DMS153 treated with DMSO at 0.1 percent for 48 hours (cell line): ENCODE data around the gene BPIFB4.
A peak's percentile ranks its signal among the peaks of the same experiment; 100 is the strongest.

Experiments
- DNase-seq: peaks from one replicate; lab custom pipeline; 2025; ENCODE audit not compliant: unreplicated experiment; lab: John Stamatoyannopoulos, UW

BPIFB4 gene

GRCh38 chr20:33084722-33085121 is 5.3 kb downstream of the BPIFB4 start:
- no peak for DNase-seq

- DNase-seq: no peak
Observed at GRCh38 chr20:33086052-33086722, 6.7 kb downstream of the BPIFB4 start.

GRCh38 chr20:33091147-33091546 is 11.7 kb downstream of the BPIFB4 start:
- no peak for DNase-seq

GRCh38 chr20:33091693-33092092 is 12.2 kb downstream of the BPIFB4 start:
- no peak for DNase-seq

- DNase-seq: no peak
Observed at GRCh38 chr20:33092361-33092760, 12.9 kb downstream of the BPIFB4 start.

GRCh38 chr20:33093074-33093473 is 13.6 kb downstream of the BPIFB4 start:
- DNase-seq: no peak

- no peak for DNase-seq
Observed at GRCh38 chr20:33093582-33093981, 14.1 kb downstream of the BPIFB4 start.

GRCh38 chr20:33095249-33095648 is 15.8 kb downstream of the BPIFB4 start:
- DNase-seq: no peak

GRCh38 chr20:33095902-33096584 is 16.6 kb downstream of the BPIFB4 start:
- peak; percentile 81 for DNase-seq

- DNase-seq: no peak
Observed at GRCh38 chr20:33097001-33097400, 17.6 kb downstream of the BPIFB4 start.

- no peak for DNase-seq
Observed at GRCh38 chr20:33099843-33100538, 20.5 kb downstream of the BPIFB4 start.

GRCh38 chr20:33103556-33103955 is 24.1 kb downstream of the BPIFB4 start:
- DNase-seq: no peak

GRCh38 chr20:33104336-33104735 is 24.9 kb downstream of the BPIFB4 start:
- no peak for DNase-seq

- no peak for DNase-seq
Observed at GRCh38 chr20:33105316-33105924, 26.0 kb downstream of the BPIFB4 start.

GRCh38 chr20:33106058-33106620 is 26.7 kb downstream of the BPIFB4 start:
- peak; percentile 66 for DNase-seq

GRCh38 chr20:33108661-33109060 is 29.2 kb downstream of the BPIFB4 start:
- no peak for DNase-seq

- DNase-seq: no peak
Observed at GRCh38 chr20:33110147-33110825, 30.8 kb downstream of the BPIFB4 start.

- no peak for DNase-seq
Observed at GRCh38 chr20:33111306-33111705, 31.9 kb downstream of the BPIFB4 start.

- no peak for DNase-seq
Observed at GRCh38 chr20:33112547-33113386, 33.3 kb downstream of the BPIFB4 start.

- DNase-seq: no peak
Observed at GRCh38 chr20:33113387-33113908, 34.0 kb downstream of the BPIFB4 start.
